ENCODE results near the gene ADCY10. TPM values are rescaled to one million over a fixed set of nuclear protein-coding genes. Genes with fewer than 3 reads are reported as not detected.
A peak's percentile ranks its signal among the peaks of the same experiment; 100 is the strongest.

ADCY10 gene
- total and polyA plus RNA-seq, 9 of the 15 experiments (the other 6 are each of a cell fraction or from before 2014, with no cell fraction given), result 0.08 to 0.86 (median 0.22) TPM

DNA sequence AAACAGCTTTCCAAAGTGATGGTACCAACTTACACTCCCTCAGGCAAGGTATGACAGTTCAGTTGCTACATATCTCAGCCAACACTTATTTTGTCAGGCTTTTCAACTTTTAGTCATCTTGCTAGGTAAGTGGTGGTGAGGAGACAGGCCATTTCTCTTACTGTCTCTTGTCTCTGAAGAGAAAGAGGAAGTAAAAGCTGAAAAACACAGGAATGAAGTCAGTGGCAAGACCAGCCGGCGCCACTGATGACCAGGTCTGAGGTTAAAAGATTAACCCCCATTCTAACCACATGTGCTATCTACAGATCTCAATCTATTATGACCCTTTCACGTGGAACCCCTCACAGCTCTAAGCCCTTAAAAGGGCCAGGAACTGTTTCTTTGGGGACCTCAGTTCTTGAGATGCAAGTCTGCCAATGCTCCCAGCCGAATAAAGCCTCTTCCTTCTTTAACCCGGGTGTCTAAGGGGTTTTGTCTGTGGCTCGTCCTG, 4.2 kb downstream of the ADCY10 start (continued):
- peak; percentile 23; the same call in 1 of the 2 replicates for TF ChIP-seq SP1 (CRISPR knock-in tag; IDR thresholded peaks at IDR 0.05)
- TF ChIP-seq, protein P1, sequence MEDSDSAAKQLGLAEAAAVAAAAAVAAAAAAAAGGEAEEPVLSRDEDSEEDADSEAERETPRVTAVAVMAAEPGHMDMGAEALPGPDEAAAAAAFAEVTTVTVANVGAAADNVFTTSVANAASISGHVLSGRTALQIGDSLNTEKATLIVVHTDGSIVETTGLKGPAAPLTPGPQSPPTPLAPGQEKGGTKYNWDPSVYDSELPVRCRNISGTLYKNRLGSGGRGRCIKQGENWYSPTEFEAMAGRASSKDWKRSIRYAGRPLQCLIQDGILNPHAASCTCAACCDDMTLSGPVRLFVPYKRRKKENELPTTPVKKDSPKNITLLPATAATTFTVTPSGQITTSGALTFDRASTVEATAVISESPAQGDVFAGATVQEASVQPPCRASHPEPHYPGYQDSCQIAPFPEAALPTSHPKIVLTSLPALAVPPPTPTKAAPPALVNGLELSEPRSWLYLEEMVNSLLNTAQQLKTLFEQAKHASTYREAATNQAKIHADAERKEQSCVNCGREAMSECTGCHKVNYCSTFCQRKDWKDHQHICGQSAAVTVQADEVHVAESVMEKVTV (CRISPR knock-in tag; IDR thresholded peaks at IDR 0.05), result peak; percentile 9; the same call in 1 of the 2 replicates
- TF ChIP-seq CC2D1A (IDR thresholded peaks at IDR 0.05), result peak; percentile 59; the same call in 1 of the 2 replicates
- 0 out of 2 replicates have a peak, but pooled peaks have one; percentile 40 for TF ChIP-seq ZNF695 (CRISPR knock-in tag; IDR thresholded peaks at IDR 0.05)

DNA sequence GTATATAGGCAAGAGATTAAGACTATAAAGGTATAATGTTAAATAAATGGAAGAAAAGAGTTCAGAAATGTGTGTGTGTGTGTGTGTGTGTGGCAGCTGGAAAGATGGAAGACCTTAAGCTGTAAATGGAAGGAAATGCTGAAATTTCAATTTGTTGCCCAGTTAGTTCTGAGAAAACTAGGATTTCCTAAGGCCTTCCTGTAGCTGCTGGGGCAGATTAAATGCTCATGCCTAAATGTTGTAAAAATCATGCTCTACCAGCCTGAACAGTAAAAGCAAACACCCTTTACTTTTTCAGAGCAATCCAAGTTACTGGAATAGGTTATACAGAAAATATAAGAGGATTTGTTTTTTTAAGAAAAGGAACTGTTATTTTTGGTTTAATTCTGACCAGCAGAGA, 8.3 kb downstream of the ADCY10 start:
- H3K4me1 ChIP-seq (replicated peaks in 1 of 2; ENCODE audit: control insufficient read depth in 2 of 2, insufficient read depth in 2 of 2, low read length in 2 of 2), result peaks cover 3 to 15% of the 10 kb centered on the region in 2 experiments; a peak in 4 of 5 replicates
- peak overlapping the region; percentile 75 for H2AFZ ChIP-seq (ENCODE audit: low read depth, low read length)
- H4K20me1 ChIP-seq (replicated peaks; ENCODE audit: control insufficient read depth, insufficient read depth, low read length), result no peaks in the 10 kb centered on the region
- ATAC-seq (no peak), FAIRE-seq (no peak), DNase-seq (ENCODE audit: extremely low read depth in 1 of 4, low spot score in 3 of 4) (no peak)
- BruUV-seq (replicated peaks), result no TSS peak
- H3K27ac ChIP-seq (ENCODE audit: extremely low read depth, low read depth, low read length), result peak overlapping the region; percentile 3; the same call in 1 of the 3 replicates
- TF ChIP-seq PRMT5 (CRISPR knock-in tag; IDR thresholded peaks at IDR 0.05), result no peak
- TF ChIP-seq C11orf30 (IDR thresholded peaks at IDR 0.05; ENCODE audit: low read depth), result 0 out of 2 replicates have a peak, but pooled peaks have one; percentile 9
- TF ChIP-seq L3MBTL2 (IDR thresholded peaks at IDR 0.05), result no peak
- TF ChIP-seq COPS2 (conservative IDR thresholded peaks at IDR 0.05), result 0 out of 2 replicates have a peak, but pooled peaks have one; percentile 16
- TF ChIP-seq MCM3 (IDR thresholded peaks at IDR 0.05), result no peak
- no peak for TF ChIP-seq BDP1 (IDR thresholded peaks at IDR 0.05; ENCODE audit: insufficient read depth, insufficient read length)
- TF ChIP-seq, protein P2, sequence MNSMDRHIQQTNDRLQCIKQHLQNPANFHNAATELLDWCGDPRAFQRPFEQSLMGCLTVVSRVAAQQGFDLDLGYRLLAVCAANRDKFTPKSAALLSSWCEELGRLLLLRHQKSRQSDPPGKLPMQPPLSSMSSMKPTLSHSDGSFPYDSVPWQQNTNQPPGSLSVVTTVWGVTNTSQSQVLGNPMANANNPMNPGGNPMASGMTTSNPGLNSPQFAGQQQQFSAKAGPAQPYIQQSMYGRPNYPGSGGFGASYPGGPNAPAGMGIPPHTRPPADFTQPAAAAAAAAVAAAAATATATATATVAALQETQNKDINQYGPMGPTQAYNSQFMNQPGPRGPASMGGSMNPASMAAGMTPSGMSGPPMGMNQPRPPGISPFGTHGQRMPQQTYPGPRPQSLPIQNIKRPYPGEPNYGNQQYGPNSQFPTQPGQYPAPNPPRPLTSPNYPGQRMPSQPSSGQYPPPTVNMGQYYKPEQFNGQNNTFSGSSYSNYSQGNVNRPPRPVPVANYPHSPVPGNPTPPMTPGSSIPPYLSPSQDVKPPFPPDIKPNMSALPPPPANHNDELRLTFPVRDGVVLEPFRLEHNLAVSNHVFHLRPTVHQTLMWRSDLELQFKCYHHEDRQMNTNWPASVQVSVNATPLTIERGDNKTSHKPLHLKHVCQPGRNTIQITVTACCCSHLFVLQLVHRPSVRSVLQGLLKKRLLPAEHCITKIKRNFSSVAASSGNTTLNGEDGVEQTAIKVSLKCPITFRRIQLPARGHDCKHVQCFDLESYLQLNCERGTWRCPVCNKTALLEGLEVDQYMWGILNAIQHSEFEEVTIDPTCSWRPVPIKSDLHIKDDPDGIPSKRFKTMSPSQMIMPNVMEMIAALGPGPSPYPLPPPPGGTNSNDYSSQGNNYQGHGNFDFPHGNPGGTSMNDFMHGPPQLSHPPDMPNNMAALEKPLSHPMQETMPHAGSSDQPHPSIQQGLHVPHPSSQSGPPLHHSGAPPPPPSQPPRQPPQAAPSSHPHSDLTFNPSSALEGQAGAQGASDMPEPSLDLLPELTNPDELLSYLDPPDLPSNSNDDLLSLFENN (IDR thresholded peaks at IDR 0.05; ENCODE audit: low read depth in 2 of 2, low read length in 2 of 2), result no peak
- no peak overlapping the region for H3K4me3 ChIP-seq
- CTCF ChIA-PET (ENCODE audit: low intra/inter-chr PET ratio), result no interaction called here
- H3K9me3 ChIP-seq (replicated peaks; ENCODE audit: control insufficient read depth, insufficient read depth, low read depth, low read length), result peaks cover 19% of the 10 kb centered on the region
- H3K4me2 ChIP-seq (ENCODE audit: insufficient read depth, low read length), result no peak overlapping the region
- no peaks in the 10 kb centered on the region for H3K27me3 ChIP-seq (ENCODE audit: control insufficient read depth in 2 of 2, insufficient read depth in 2 of 2, low read length in 2 of 2)
- no peaks in the 10 kb centered on the region for H3K9me1 ChIP-seq (ENCODE audit: control insufficient read depth, insufficient read depth, low read length)
- no peaks in the 10 kb centered on the region for H3K36me3 ChIP-seq (ENCODE audit: control insufficient read depth, insufficient read depth, low read length)
- H3K79me2 ChIP-seq (ENCODE audit: control insufficient read depth, insufficient read depth, low read length), result peaks cover 9% of the 10 kb centered on the region; the same call in 1 of the 3 replicates
- POLR2A ChIA-PET, result interaction anchor here (0.5 to 3.9 kb wide), 3 partner anchors 8 to 196 kb away, joined by 3 to 29 read pairs (median 3); partner anchors contain the start of gene ADCY10
- no peak overlapping the region for H3K9ac ChIP-seq (ENCODE audit: insufficient read depth in 1 of 2, low read depth in 2 of 2, low read length in 2 of 2)
- in situ Hi-C loops (cut with MboI) (no loop called here), intact Hi-C loops (cut with micrococcal nuclease) (no loop called here)
